OCI-LY1 (cell line): Measurements from ENCODE around the gene RASGRF1.

Experiments used
- CTCF ChIP-seq: fragments of 200-600 bp; sonication (generic), shearing (Covaris generic); IDR thresholded peaks from 2 replicates; pipeline ENCODE4 v1.5.1; 2017; ENCODE audit warnings: mild to moderate bottlenecking, antibody characterized with exemption, low read length, moderate library complexity, mixed read lengths
- EZH2 ChIP-seq: fragments of 200-600 bp; sonication (generic), shearing (Covaris generic); IDR thresholded peaks from 2 replicates; pipeline ENCODE4 v1.8.0; 2017; ENCODE audit warnings: borderline replicate concordance, mixed run types, mild to moderate bottlenecking, antibody characterized with exemption, low read length, moderate library complexity, mixed read lengths

GRCh38 chr15:79078003-79078402 is 12.6 kb downstream of the RASGRF1 start:
- TF ChIP-seq CTCF = no peak
- TF ChIP-seq EZH2 = no peak
